Spleen (tissue), 11 donors: ENCODE data around the gene PAGR1. TPM values are rescaled to one million over a fixed set of nuclear protein-coding genes. Genes with fewer than 3 reads are reported as not detected.
A peak's percentile ranks its signal among the peaks of the same experiment; 100 is the strongest.

Experiments used
- DNase-seq: peaks from one replicate; pipeline ENCODE4 v3.0.0-alpha.2; 2020
- H3K27ac ChIP-seq, 8 donors: fragments of 200-600 bp; sonication (generic) in 7 of 8; 1 replicate in 4 of 8; 2 replicates in 4 of 8; pipeline versions ENCODE4 v1.5.0 to v1.8.0; 2016 to 2021; ENCODE audit warnings: inconsistent platforms in 4 of 8, mild to moderate bottlenecking in 4 of 8, moderate library complexity in 1 of 8
- H3K27me3 ChIP-seq, 7 donors: fragments of 200-600 bp; sonication (generic) in 6 of 7; replicated peaks in 1 of 7; 1 replicate in 4 of 7; 2 replicates in 3 of 7; pipeline versions ENCODE4 v1.5.0 to v1.8.0; 2016 to 2021; ENCODE audit warnings: inconsistent platforms in 3 of 7, mild to moderate bottlenecking in 1 of 7
- H3K36me3 ChIP-seq, 6 donors: fragments of 200-600 bp; sonication (generic) in 5 of 6; 1 replicate in 4 of 6; 2 replicates in 2 of 6; pipeline versions ENCODE4 v1.5.0 to v1.8.0; 2016 to 2021; ENCODE audit warnings: inconsistent platforms in 2 of 6
- H3K4me1 ChIP-seq, 6 donors: fragments of 200-600 bp; sonication (generic) in 5 of 6; 1 replicate in 3 of 6; 2 replicates in 3 of 6; pipeline versions ENCODE4 v1.5.0 to v1.8.0; 2016 to 2021; ENCODE audit warnings: inconsistent platforms in 3 of 6
- H3K4me3 ChIP-seq, 8 donors: fragments of 200-600 bp; sonication (generic) in 7 of 8; 1 replicate in 4 of 8; 2 replicates in 4 of 8; pipeline versions ENCODE4 v1.5.0 to v1.8.0; 2016 to 2021; ENCODE audit warnings: inconsistent platforms in 4 of 8, mild to moderate bottlenecking in 4 of 8, moderate library complexity in 2 of 8
- H3K9me3 ChIP-seq, 8 donors: fragments of 200-600 bp; sonication (generic) in 7 of 8; 1 replicate in 4 of 8; 2 replicates in 4 of 8; pipeline versions ENCODE4 v1.5.0 to v1.8.0; 2016 to 2021; ENCODE audit warnings: inconsistent platforms in 4 of 8
- POLR2A ChIP-seq, 3 donors: fragments of 450-650 bp; IDR thresholded peaks; one replicate each; pipeline ENCODE4 v1.5.1; 2017; ENCODE audit warnings: antibody characterized with exemption in 3 of 3, mild to moderate bottlenecking in 1 of 3
- POLR2AphosphoS5 ChIP-seq, 3 donors: sonication (generic); formaldehyde crosslinking; IDR thresholded peaks; one replicate each; pipeline ENCODE4 v1.5.1; 2017; ENCODE audit warnings: antibody characterized with exemption in 3 of 3
- WGBS, 5 donors: extraction: QIAGEN DNeasy Blood & Tissue Kit in 3 of 5; methylation state at CpG; one replicate each; pipeline versions ENCODE4 v1.1.5 to v1.1.7; 2013 to 2018; 5-methylcytosine and 5-hydroxymethylcytosine counted together
- intact Hi-C: fragments of 100-400 bp; cut with DNase I; formaldehyde crosslinking; loops from one replicate; pipeline ENCODE4 v1.15.0; 2023; ENCODE audit warnings: low total_unique reads
- polyA plus RNA-seq, 3 donors: library from polyadenylated mRNA; stranded (reverse); fragments of 200-250 nt; gene quantifications; one replicate each; pipeline ENCODE4 v1.2.1, GENCODE V29; 2013
- total RNA-seq, 7 donors: library from RNA; depleted of rRNA in 3 of 7; stranded (reverse); fragments of >200 nt in 3 of 7; fragmentation: NEBNext Ultra II Directional in 4 of 7; extraction: Animal tissue kit (Norgen Biotek cat#: 25700) in 4 of 7; gene quantifications; one replicate each; pipeline versions ENCODE4 v1.1.0 to v1.2.1, GENCODE V29; 2016 to 2021
- TF ChIP-seq, protein P1 (sequence below), 11 experiments: fragments of 200-600 bp in 7 of 11; fragments of 450-650 bp in 4 of 11; sonication (generic) in 4 of 11; IDR thresholded peaks in 8 of 11; conservative IDR thresholded peaks in 3 of 11; 1 replicate in 7 of 11; 2 replicates in 4 of 11; pipeline versions ENCODE4 v1.4.0 to v1.8.0; 2016 to 2021; ENCODE audit warnings: antibody characterized with exemption in 11 of 11, inconsistent platforms in 4 of 11, mild to moderate bottlenecking in 1 of 11
- donor health status: healthy with polysubstance abuse.
- donor health status: DM: no; HTN: no; CAD: no; lungs with moderate emphysema.
- donor health status: DM: no; HTN: no; CAD: no.
- donor health status: Bipolar disorder and iron deficiency.
- donor health status: healthy.
- donor health status: DM: no; HTN: no; CAD: no.
- donor health status: DM: yes; HTN: yes; CAD: no.

Gene PAGR1
- total and polyA plus RNA-seq, 10 donors, result 17.3 to 46.4 (median 31.7) TPM

DNA sequence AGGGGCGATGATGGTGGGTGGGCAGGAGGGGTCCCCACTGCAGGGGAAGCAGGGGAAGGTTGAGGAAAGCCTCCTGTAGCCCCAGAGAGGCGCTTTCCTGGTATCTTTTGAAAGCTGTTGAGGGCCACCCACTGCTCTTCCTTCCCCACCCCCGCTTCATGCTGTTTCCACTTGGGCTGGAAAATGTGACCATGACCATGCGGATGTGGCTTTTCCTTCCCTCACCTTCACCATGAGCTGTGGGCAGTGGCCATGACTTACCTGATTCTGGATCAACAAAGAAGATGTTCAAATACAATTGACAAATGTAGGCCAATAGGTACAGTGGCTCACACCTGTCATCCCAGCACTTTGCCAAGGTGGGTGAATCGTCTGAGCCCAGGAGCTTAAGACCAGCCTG is 18.1 kb downstream of the PAGR1 start:
- H3K27me3 ChIP-seq, result no peaks in the 10 kb centered on the region
- TF ChIP-seq POLR2AphosphoS5 (IDR thresholded peaks at IDR 0.05) (no peak), POLR2A (IDR thresholded peaks at IDR 0.05) (no peak)
- TF ChIP-seq, protein P1, sequence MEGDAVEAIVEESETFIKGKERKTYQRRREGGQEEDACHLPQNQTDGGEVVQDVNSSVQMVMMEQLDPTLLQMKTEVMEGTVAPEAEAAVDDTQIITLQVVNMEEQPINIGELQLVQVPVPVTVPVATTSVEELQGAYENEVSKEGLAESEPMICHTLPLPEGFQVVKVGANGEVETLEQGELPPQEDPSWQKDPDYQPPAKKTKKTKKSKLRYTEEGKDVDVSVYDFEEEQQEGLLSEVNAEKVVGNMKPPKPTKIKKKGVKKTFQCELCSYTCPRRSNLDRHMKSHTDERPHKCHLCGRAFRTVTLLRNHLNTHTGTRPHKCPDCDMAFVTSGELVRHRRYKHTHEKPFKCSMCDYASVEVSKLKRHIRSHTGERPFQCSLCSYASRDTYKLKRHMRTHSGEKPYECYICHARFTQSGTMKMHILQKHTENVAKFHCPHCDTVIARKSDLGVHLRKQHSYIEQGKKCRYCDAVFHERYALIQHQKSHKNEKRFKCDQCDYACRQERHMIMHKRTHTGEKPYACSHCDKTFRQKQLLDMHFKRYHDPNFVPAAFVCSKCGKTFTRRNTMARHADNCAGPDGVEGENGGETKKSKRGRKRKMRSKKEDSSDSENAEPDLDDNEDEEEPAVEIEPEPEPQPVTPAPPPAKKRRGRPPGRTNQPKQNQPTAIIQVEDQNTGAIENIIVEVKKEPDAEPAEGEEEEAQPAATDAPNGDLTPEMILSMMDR (IDR thresholded peaks at IDR 0.05 in 8 of 11, conservative IDR thresholded peaks at IDR 0.05 in 3 of 11), result no peak
- H3K36me3 ChIP-seq, result peaks cover 0 to 98% (median 83%) of the 10 kb centered on the region in 6 donors
- no peak for DNase-seq
- H3K4me1 ChIP-seq, result peaks cover 0 to 21% (median 0%) of the 10 kb centered on the region in 6 donors
- intact Hi-C loops, result no loop called here
- 79 to 96% (median 95%) methylated on average over 5 of the region's 5 CpGs for WGBS, 5 donors
- no peak overlapping the region for H3K4me3 ChIP-seq
- no peaks in the 10 kb centered on the region for H3K9me3 ChIP-seq
- no peak overlapping the region for H3K27ac ChIP-seq

DNA sequence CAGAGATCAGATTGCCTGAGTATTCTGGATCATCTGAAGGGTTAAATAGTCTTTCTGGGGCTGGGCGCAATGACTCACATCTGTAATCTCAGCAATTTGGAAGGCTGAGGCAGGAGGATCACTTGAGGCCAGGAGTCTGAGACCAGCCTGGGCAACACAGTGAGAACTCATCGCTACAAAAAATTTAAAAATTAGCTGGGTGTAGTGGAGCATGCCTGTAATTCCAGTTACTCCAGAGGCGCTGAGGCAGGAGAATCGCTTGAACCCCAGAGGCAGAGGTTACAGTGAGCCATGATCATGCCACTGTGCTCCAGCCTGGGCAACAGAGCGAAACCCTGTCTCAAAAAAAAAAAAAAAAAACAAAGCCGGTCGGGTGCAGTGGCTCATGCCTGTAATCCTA is 20.0 kb downstream of the PAGR1 start:
- no peak for DNase-seq
- Histone ChIP-seq H3K27me3 (no peaks in the 10 kb centered on the region), H3K4me1 (peaks cover 0 to 16% (median 7%) of the 10 kb centered on the region in 6 donors), H3K9me3 (no peaks in the 10 kb centered on the region), H3K4me3 (no peak overlapping the region), H3K36me3 (peaks cover 0 to 100% (median 95%) of the 10 kb centered on the region in 6 donors), H3K27ac (no peak overlapping the region)
- WGBS, 5 donors, result 88 to 97% (median 95%) methylated on average over 7 of the region's 7 CpGs
- TF ChIP-seq POLR2A (IDR thresholded peaks at IDR 0.05) (no peak), POLR2AphosphoS5 (IDR thresholded peaks at IDR 0.05) (no peak)
- TF ChIP-seq, protein P1 (IDR thresholded peaks at IDR 0.05 in 8 of 11, conservative IDR thresholded peaks at IDR 0.05 in 3 of 11), result no peak
- intact Hi-C loops, result no loop called here

DNA sequence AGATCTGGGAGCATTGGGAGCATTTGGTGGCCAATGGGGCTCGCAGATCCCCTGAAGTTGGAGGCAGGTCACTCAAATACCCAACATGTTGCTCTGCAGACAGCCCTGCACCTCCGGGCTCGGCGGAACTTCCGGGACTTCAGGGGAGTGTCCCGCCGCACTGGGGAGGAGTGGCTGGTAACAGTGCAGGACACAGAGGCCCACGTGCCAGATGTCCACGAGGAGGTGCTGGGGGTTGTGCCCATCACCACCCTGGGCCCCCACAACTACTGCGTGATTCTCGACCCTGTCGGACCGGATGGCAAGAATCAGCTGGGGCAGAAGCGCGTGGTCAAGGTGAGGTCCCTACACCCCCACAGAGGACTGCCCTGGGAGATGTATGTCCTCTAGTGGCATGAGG is 20.7 kb downstream of the PAGR1 start:
- H3K27ac ChIP-seq, result no peak overlapping the region
- peaks cover 0 to 100% (median 95%) of the 10 kb centered on the region in 6 donors for H3K36me3 ChIP-seq
- DNase-seq, result no peak
- WGBS, 5 donors, result 88 to 95% (median 91%) methylated on average over 7 to 15 of the region's 15 CpGs
- no peak overlapping the region for H3K4me3 ChIP-seq
- TF ChIP-seq, protein P1 (IDR thresholded peaks at IDR 0.05 in 8 of 11, conservative IDR thresholded peaks at IDR 0.05 in 3 of 11), result no peak
- peak in 2 of 3 donors; percentile 21 to 66 for TF ChIP-seq POLR2AphosphoS5 (IDR thresholded peaks at IDR 0.05)
- H3K4me1 ChIP-seq, result peaks cover 0 to 17% (median 6%) of the 10 kb centered on the region in 6 donors
- H3K9me3 ChIP-seq, result no peaks in the 10 kb centered on the region
- H3K27me3 ChIP-seq, result no peaks in the 10 kb centered on the region
- intact Hi-C loops, result no loop called here

DNA sequence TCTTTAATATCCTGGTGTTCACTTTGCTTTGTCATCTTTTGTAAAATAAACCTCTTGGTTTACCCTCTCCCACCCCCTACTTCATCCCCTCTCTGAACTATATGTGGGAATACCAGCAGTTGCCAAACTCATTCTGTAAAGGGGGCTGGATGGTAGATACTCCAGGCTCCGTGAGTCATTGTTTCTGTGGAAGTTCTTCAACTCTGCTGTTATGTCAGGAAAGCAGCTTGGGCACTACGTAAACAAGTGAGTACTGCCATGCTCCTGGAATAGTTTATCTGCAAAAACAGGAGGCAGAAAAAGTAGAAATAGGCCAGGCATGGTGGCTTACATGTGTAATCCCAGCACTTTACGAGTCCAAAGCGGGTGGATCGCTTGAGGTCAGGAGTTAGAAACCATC is 21.9 kb downstream of the PAGR1 start:
- Histone ChIP-seq H3K9me3 (no peaks in the 10 kb centered on the region), H3K4me3 (no peak overlapping the region), H3K4me1 (peaks cover 0 to 17% (median 6%) of the 10 kb centered on the region in 6 donors), H3K36me3 (peaks cover 0 to 100% (median 95%) of the 10 kb centered on the region in 6 donors), H3K27me3 (no peaks in the 10 kb centered on the region), H3K27ac (no peak overlapping the region)
- 95 to 99% (median 97%) methylated on average over 5 of the region's 5 CpGs for WGBS, 5 donors
- DNase-seq, result no peak
- no peak for TF ChIP-seq POLR2A (IDR thresholded peaks at IDR 0.05)
- intact Hi-C loops, result no loop called here

DNA sequence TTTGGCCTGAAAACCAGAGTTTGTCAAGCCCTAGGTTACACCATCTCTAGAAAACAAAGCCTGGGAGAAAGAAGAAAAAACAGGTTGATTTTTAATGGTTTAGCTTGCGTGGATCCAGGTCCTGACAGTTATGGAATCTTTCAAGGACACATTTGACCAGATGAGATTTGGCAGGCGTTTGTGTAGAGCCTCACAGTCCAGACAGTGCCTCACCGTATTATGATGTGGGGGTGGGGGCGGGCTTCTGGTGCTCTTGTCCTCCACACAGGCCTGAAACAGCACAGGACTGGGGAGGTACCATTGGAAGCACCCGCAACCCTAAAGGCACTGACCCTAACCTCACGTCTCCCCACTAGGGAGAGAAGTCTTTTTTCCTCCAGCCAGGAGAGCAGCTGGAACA is 23.9 kb downstream of the PAGR1 start:
- intact Hi-C loops, result no loop called here
- 71 to 86% (median 78%) methylated on average over 6 of the region's 6 CpGs for WGBS, 5 donors

More for the DNA sequence above, 23.9 kb downstream of the PAGR1 start:
- no peaks in the 10 kb centered on the region for H3K27me3 ChIP-seq
- peak overlapping the region in 4 of 8 donors; percentile 14 to 67 (median 32) for H3K27ac ChIP-seq
- H3K4me3 ChIP-seq, result no peak overlapping the region
- no peaks in the 10 kb centered on the region for H3K9me3 ChIP-seq
- H3K36me3 ChIP-seq, result peaks cover 0 to 100% (median 92%) of the 10 kb centered on the region in 6 donors
- TF ChIP-seq, protein P1 (IDR thresholded peaks at IDR 0.05 in 8 of 11, conservative IDR thresholded peaks at IDR 0.05 in 3 of 11), result no peak
- TF ChIP-seq POLR2A (IDR thresholded peaks at IDR 0.05) (no peak), POLR2AphosphoS5 (IDR thresholded peaks at IDR 0.05) (no peak)
- H3K4me1 ChIP-seq, result peaks cover 0 to 17% (median 6%) of the 10 kb centered on the region in 6 donors
- no peak for DNase-seq
